H1 (cell line): Measurements from ENCODE around the gene ZNF526. TPM values are rescaled to one million over a fixed set of nuclear protein-coding genes. Genes with fewer than 3 reads are reported as not detected.

Source experiments
- HDAC6 ChIP-seq: IDR thresholded peaks from one replicate; pipeline ENCODE4 v1.7.1; 2012; ENCODE audit warnings: low read depth, mild to moderate bottlenecking, inconsistent platforms, low read length, moderate library complexity
- JUND ChIP-seq: IDR thresholded peaks from 2 replicates; pipeline ENCODE4 v1.6.1; 2011; ENCODE audit warnings: mild to moderate bottlenecking, improper control_type of control experiment, low read length
- polyA plus RNA-seq, 7 experiments: library from polyadenylated mRNA; depleted of rRNA in 3 of 7; stranded (reverse) in 5 of 7; unstranded in 2 of 7; fragments of >200 nt in 5 of 7; fragments of 200-250 nt in 2 of 7; gene quantifications; 1 replicate in 5 of 7; 2 replicates in 1 of 7; 4 replicates in 1 of 7; pipeline versions ENCODE4 v1.2.1 to v1.2.3, GENCODE V29; 2011 to 2013; ENCODE audit warnings: missing spikeins in 2 of 7, mixed read lengths in 2 of 7
- total RNA-seq: library from RNA; stranded (reverse); fragmentation: NEBNext Ultra II Directional; extraction: Animal tissue kit (Norgen Biotek cat#: 25700); gene quantifications from 2 replicates; pipeline ENCODE4 v1.2.1, GENCODE V29; 2021

The ZNF526 gene
- total and polyA plus RNA-seq, 2 of the 8 experiments (the other 6 are each of a cell fraction or from before 2014, with no cell fraction given) = 8.4 to 14.1 TPM

DNA sequence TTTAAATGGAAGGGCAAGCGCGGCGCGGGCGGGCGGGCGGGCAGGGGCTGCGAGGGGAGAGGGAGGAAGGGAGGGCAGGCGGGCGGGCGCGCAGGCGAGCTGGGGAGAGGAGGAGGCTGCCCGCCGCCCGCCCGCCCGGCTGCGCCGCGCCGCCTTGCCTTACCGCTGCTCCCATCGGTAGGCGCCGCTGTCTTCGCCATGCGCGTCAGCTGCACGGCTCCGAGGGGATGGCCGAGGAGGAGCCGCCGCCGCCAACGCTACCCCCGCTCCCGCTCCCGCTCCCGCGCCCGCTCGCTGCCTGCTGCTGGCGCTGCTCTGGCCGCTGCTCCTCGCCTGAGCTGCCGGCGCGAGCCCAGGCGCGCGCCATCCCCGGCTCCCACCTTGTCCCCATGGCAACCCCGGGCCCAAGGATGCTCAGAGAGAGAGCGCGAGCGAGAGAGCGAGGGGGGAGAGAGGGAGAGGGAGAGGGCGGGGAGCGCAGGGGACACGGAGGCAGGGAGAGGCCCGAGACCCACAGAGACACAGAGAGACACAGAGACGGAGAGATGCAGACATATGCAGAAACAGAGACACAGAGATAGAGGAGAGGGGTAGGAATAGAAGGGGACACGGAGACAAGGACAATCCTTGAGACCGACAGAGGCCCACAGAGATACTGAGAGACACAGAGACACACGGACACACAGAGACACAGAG is 43.0 kb upstream of the ZNF526 start (continued):
- TF ChIP-seq HDAC6 (no peak), JUND (no peak)
- TF ChIP-seq, all 59 proteins: peak for 12
